GM12875 (cell line): Measurements from ENCODE around the gene XAGE2.

Experiments
- H3K4me3 ChIP-seq: one replicate; pipeline ENCODE4 v1.5.1; 2011; ENCODE audit warnings: low read depth, low read length, control low read depth
- TF ChIP-seq, protein P1 (sequence below): IDR thresholded peaks from 2 replicates; pipeline ENCODE4 v1.5.1; 2011; ENCODE audit warnings: low read depth, mild to moderate bottlenecking, control low read depth, inconsistent platforms, low read length, moderate library complexity, borderline replicate concordance; ENCODE audit not compliant: insufficient read depth

XAGE2 gene

DNA sequence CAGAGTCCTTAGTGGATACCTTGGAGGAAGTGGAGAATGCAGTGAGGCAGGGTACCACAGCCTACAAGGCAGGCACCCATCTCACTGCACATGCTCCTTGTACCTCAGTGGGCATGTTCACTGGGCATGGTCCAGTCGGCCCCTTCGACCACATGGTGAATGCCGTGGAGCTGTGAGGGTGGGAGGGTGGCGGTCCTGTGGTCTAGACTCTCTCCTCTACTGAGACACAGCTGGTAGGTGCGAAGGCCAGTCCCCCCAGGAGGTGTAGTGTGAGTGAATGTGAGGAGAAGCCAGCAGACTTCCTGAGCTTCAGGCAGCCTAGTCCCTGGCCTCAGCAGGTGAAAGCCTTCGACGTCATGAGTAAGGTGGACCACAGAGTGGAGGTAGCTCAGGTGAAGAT lies 12.2 kb downstream of the XAGE2 start:
- TF ChIP-seq, protein P1, sequence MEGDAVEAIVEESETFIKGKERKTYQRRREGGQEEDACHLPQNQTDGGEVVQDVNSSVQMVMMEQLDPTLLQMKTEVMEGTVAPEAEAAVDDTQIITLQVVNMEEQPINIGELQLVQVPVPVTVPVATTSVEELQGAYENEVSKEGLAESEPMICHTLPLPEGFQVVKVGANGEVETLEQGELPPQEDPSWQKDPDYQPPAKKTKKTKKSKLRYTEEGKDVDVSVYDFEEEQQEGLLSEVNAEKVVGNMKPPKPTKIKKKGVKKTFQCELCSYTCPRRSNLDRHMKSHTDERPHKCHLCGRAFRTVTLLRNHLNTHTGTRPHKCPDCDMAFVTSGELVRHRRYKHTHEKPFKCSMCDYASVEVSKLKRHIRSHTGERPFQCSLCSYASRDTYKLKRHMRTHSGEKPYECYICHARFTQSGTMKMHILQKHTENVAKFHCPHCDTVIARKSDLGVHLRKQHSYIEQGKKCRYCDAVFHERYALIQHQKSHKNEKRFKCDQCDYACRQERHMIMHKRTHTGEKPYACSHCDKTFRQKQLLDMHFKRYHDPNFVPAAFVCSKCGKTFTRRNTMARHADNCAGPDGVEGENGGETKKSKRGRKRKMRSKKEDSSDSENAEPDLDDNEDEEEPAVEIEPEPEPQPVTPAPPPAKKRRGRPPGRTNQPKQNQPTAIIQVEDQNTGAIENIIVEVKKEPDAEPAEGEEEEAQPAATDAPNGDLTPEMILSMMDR: no peak
- H3K4me3 ChIP-seq: no peak overlapping the region

DNA sequence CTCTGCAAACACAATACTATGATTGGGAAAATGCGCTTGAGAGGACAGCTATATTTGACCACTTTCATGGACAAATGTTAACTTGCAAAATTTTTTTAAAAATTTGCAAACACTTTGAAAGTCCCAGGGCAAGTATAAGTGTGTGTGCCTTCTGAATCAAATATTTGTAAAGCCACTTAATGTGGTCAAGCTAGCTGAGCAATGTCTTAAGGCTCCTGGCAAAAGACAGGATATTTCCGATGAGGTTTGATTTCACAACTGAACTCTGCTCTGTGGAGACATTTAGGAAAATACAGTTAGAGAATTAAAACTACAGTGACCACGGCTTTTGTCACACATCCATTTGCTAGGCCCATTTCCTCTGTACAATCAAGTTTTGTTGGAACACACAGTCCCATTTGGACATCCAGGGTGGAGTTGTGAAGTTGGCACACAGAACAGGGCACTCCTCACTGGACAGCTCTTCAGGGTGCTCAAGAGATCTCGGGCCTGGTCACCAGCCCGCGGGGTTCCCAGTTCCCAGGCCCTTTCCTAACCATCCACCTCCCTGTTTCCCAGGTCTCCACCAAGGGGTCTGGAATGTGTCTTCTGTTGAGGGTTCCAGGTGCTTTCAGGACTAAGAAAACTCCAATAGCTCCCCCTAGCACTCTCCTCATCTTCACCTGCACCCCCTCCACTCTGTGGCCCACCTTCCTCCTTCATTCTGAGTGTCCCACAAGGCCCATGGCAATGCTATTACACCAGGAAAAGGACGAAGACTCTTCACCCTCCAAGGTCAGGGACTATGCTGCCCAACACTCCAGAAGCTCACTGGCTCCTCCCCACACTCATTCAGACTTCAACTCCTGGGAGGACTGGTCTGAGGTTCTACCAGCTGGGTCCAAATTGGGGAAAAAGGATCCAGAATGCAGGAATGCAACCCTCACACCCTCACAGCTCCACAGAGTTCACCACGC lies 41.9 kb downstream of the XAGE2 start:
- TF ChIP-seq, protein P1: no peak
- H3K4me3 ChIP-seq: no peak overlapping the region

DNA sequence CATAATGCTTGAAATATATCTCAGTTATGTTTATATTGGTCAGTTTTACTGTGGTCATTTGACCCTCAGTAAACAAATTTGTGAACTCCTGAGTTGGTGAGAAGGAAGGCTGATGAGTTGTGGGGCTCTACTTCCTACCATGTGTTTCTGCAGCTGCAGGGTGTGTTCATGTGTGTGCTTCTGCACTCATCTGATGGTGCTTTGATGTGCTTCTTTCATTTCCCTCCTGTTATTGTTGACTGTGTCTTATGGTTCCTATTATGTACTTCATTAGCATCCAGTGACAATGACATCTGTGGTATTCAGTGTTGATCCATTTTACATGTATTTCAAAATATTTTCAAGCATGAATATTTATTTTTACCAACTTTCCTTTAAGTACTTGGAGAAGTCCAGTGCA lies 46.5 kb downstream of the XAGE2 start:
- TF ChIP-seq, protein P1: no peak
- no peak overlapping the region for H3K4me3 ChIP-seq

DNA sequence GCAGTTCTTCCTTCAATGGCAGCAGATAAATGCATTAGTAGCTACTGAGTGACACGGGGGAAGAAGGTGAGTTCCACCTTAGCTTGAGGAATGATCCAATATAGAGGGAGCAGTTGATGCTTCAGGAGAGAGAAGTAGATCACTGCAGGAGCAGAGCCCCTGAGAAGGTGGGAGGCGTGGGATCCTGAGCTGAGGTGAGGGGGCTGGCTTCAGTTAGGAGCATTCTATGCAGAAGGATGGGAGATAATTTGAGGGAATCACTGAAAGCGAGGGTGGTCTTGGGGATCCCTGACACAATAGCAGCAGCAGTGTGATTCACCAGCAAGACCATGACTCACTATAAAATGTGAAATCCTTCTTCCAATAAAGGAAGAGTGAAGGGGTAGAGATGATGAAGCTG lies 48.0 kb downstream of the XAGE2 start:
- no peak overlapping the region for H3K4me3 ChIP-seq
- TF ChIP-seq, protein P1: no peak

DNA sequence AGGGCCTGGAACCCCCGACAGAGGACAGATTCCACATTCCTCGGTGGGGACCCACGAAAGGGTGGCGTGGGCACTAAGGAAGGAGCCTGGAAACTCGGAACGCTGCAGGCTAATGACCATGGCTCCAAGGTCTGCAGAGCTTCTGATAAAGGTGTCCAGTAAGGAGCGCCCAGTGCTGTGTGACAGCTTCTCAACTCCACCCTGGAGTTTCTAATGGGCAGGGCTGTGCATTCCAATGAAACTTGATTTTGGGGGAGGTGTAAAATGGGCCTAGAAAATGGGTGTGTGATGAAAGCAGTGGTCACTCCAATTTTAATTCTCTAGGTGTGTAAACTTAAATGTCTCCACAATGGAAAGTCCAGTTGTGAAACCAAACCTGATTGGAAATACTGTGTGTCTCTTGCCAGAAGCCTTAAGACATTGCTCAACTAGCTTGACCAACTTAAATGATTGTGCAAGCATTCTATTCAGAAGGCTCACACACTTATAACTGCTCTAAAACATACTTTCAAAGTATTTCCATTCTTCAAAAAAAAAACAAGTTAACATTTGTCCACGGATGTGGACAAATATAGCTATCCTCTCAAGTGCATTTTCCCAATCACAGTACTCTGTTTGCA lies 52.1 kb downstream of the XAGE2 start:
- no peak overlapping the region for H3K4me3 ChIP-seq
- TF ChIP-seq, protein P1: no peak

DNA sequence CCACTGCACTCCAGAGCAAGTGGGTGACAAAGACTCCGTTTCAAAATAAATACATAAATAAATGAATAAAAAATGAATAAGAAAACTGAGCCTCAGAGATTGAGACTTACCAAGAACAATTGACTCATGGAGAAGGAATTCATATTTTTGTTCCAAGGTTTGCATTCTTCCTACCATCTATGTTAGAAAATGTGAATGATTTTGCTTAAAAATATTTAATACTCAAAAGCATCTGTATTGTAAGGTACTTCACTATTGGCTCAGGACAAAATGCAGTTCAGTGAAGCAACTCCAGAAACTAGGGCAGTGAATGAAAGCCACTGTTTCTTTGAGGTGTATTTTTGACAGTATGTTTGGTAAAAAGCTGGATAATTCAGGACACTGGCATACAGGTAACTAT lies 54.1 kb downstream of the XAGE2 start:
- TF ChIP-seq, protein P1: no peak
- H3K4me3 ChIP-seq: no peak overlapping the region
